Measurements from ENCODE around the gene TMEM59.
"Not testable (repeated sequence)": the region's sequence is repeated elsewhere in the genome, so short reads cannot be mapped to it uniquely, and the experiment has no call there.

The TMEM59 gene

GRCh38 chr1:54011316-54012007 is 41.5 kb downstream of the TMEM59 start:
- H3K4me3 ChIP-seq (ENCODE audit: low read length), result no peak overlapping the region
- no peak for TF ChIP-seq ZNF274 (IDR thresholded peaks at IDR 0.05; ENCODE audit: low read depth, low read length)

DNA sequence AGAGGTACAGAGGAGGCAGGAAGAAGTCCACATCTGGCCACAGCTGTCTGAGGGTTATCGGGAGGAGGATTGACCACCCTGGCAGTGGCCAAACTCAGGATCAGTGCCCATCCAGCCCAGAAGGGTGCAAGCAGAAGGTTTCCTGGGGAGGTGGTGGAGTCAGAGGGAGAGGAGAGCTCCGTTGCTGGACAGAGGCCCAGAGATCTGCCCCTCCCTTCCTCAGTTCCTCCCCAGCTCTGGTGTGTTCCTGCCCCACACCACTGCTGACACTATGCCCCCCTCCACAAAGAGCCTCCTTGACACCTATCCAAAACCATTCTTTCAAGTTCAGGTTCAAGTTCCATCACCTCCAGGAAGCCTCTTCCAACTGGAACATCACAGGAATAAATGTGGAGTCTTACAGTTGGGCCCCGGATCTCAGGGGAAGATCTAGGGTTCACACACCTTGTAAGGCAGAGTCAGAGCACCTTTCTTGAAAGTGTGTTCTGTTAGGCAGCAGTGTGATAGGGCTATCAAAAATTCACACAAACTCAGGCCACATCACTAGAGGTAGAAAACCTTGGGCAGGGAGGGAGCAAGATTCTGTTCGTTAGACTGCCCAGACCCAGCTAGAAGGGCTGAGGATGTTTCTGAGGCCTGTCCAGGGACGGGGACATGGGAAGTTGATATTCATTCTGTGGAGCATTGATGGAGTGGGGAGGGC is 42.4 kb downstream of the TMEM59 start:
- no peak for TF ChIP-seq ZNF274 (IDR thresholded peaks at IDR 0.05; ENCODE audit: low read depth, low read length)
- no peak overlapping the region for H3K4me3 ChIP-seq (ENCODE audit: low read length)

- no peak overlapping the region for H3K4me3 ChIP-seq (ENCODE audit: low read length)
- no peak for TF ChIP-seq ZNF274 (IDR thresholded peaks at IDR 0.05; ENCODE audit: low read depth, low read length)
Observed at GRCh38 chr1:54009406-54009805, 43.6 kb downstream of the TMEM59 start.

DNA sequence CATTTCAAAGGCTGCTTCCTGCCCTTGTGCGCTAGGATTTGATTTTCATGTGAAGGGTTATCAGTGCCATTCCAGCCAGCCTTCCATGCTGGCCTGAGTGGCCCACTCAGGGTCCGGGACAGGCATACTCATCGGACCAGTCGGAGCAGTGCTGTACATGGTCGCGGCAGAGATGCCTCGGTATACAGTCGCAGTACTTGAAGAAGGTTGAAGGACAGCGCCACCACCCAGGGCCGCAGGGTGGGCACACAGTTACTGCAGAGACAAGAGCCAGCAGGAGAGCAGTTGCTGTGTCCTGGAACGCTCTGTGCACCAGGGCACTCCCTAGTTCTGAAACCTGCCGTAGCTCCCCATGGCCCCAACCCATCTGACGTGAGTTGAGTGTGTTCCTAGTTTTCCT is 44.1 kb downstream of the TMEM59 start:
- no peak overlapping the region for H3K4me3 ChIP-seq (ENCODE audit: low read length)
- TF ChIP-seq ZNF274 (IDR thresholded peaks at IDR 0.05; ENCODE audit: low read depth, low read length), result no peak

- no peak for TF ChIP-seq ZNF274 (IDR thresholded peaks at IDR 0.05; ENCODE audit: low read depth, low read length)
- no peak overlapping the region for H3K4me3 ChIP-seq (ENCODE audit: low read length)
Observed at GRCh38 chr1:54007613-54008012, 45.4 kb downstream of the TMEM59 start.

GRCh38 chr1:54006508-54006907 is 46.5 kb downstream of the TMEM59 start:
- TF ChIP-seq ZNF274 (IDR thresholded peaks at IDR 0.05; ENCODE audit: low read depth, low read length), result no peak
- H3K4me3 ChIP-seq (ENCODE audit: low read length), result no peak overlapping the region

DNA sequence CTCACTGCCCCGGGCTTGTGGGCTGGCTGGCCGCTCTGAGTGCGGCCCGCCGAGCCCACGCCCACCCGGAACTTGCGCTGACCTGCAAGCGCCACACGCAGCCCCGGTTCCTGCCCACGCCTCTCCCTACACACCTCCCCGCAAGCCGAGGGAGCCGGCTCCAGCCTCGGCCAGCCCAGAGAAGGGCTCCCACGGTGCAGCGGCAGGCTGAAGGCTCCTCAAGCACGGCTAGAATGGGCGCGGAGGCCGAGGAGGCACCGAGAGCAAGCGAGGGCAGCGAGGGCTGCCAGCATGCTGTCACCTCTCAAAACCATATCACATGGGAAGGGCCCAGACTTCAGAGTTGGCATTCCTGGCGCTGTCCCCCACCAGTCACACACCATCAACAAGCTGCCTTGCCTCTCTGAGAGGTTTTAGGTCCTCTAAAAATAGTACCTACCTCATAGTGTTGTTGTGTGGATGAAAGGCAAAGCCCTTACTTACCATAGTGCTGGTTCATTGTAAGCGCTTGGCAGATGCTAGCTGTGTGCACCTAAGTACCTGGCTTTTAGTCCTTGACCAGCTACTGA is 48.4 kb downstream of the TMEM59 start:
- H3K4me3 ChIP-seq (ENCODE audit: low read length), result no peak overlapping the region
- no peak for TF ChIP-seq ZNF274 (IDR thresholded peaks at IDR 0.05; ENCODE audit: low read depth, low read length)

DNA sequence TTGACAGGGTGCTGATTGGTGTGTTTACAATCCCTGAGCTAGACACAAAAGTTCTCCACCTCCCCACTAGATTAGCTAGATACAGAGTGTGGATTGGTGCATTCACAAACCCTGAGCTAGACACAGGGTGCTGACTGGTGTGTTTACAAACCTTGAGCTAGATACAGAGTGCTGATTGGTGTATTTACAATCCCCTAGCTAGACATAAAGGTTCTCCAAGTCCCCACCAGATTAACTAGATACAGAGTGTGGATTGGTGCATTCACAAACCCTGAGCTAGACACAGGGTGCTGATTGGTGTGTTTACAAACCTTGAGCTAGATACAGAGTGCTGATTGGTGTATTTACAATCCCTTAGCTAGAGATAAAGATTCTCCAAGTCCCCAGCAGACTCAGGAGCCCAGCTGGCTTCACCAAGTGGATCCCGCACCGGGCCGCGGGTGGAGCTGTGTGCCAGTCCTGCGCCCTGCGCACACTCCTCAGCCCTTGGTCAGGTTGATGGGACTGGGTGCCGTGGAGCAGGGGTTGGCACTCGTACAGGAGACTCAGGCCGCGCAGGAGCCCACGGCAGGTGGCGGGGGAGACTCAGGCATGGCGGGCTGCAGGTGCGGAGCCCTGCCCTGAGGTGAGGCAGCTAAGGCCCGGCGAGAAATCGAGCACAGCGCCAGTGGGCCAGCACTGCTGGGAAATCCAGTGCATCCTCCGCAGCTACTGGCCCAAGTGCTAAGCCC is 49.1 kb downstream of the TMEM59 start:
- H3K4me3 ChIP-seq (ENCODE audit: low read length), result not testable (repeated sequence)

GRCh38 chr1:54003249-54003646 is 49.8 kb downstream of the TMEM59 start:
- no peak for TF ChIP-seq ZNF274 (IDR thresholded peaks at IDR 0.05; ENCODE audit: low read depth, low read length)

GRCh38 chr1:54002544-54003248 is 50.3 kb downstream of the TMEM59 start:
- H3K4me3 ChIP-seq (ENCODE audit: low read length), result no peak overlapping the region
- no peak for TF ChIP-seq ZNF274 (IDR thresholded peaks at IDR 0.05; ENCODE audit: low read depth, low read length)

More at GRCh38 chr1:54003249-54003646, 49.8 kb downstream of the TMEM59 start:
- no peak overlapping the region for H3K4me3 ChIP-seq (ENCODE audit: low read length)

- no peak overlapping the region for H3K4me3 ChIP-seq (ENCODE audit: low read length)
- TF ChIP-seq ZNF274 (IDR thresholded peaks at IDR 0.05; ENCODE audit: low read depth, low read length), result no peak
Observed at GRCh38 chr1:54001591-54001990, 51.4 kb downstream of the TMEM59 start.

- H3K4me3 ChIP-seq (ENCODE audit: low read length), result no peak overlapping the region
- TF ChIP-seq ZNF274 (IDR thresholded peaks at IDR 0.05; ENCODE audit: low read depth, low read length), result no peak
Observed at GRCh38 chr1:53999920-54000319, 53.1 kb downstream of the TMEM59 start.

- no peak for TF ChIP-seq ZNF274 (IDR thresholded peaks at IDR 0.05; ENCODE audit: low read depth, low read length)
- H3K4me3 ChIP-seq (ENCODE audit: low read length), result no peak overlapping the region
Observed at GRCh38 chr1:53998223-53998622, 54.8 kb downstream of the TMEM59 start.

DNA sequence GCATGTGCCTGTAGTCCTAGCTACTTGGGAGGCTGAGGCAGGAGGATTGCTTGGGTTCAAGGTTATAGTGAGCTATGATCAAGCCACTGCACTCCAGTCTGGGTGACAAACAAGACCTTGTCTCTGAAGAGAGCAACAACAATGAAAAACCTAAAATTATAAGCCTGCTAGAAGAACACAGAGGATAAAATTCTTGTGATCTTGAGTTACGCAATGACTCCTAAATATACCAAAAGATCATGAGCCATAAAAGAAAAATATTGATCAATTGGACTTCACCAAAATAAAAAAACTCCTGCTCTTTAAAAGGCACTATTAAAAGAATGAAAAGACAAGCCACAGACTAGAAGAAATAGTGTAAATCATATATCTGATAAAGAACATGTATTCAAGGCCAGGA is 57.3 kb downstream of the TMEM59 start:
- no peak overlapping the region for H3K4me3 ChIP-seq (ENCODE audit: low read length)
- TF ChIP-seq ZNF274 (IDR thresholded peaks at IDR 0.05; ENCODE audit: low read depth, low read length), result no peak

GRCh38 chr1:53994516-53994915 is 58.5 kb downstream of the TMEM59 start:
- H3K4me3 ChIP-seq (ENCODE audit: low read length), result not testable (repeated sequence)

Measured in GM08714 (cell line).